OCI-LY7 (cell line): ENCODE measurements around the gene ELAC2.

ENCODE experiments used
- EZH2phosphoT487 ChIP-seq: fragments of 200-600 bp; sonication (generic); IDR thresholded peaks from 2 replicates; pipeline ENCODE4 v1.6.1; 2018; ENCODE audit warnings: low read depth, borderline replicate concordance, mild to moderate bottlenecking, mixed run types, antibody characterized with exemption, low read length, moderate library complexity, mixed read lengths
- TF ChIP-seq, protein P1 (sequence below): fragments of 200-600 bp; sonication (generic); conservative IDR thresholded peaks from 2 replicates; pipeline ENCODE4 v1.5.1; 2014; ENCODE audit warnings: mild to moderate bottlenecking, antibody characterized with exemption, low read length, moderate library complexity, mixed read lengths

DNA sequence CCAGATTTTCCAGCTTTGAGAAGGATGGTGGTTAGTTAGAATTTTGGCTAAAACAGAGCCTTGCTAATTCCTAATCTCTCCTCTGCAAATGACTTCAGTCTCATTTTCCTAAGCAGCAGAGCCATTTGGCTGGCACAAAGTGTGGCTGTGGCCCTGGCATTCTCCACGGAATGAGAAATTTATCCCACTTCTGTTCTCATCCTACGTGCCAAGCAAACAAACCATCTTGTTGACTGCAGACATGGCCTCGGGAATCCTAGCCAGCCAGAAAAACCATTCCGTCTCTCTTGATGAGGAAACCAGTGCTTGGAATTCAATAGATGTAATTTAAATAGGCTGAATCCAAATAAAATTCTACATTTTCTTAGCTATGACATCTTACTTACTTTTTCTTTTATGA is 34.1 kb upstream of the ELAC2 start:
- TF ChIP-seq, protein P1, sequence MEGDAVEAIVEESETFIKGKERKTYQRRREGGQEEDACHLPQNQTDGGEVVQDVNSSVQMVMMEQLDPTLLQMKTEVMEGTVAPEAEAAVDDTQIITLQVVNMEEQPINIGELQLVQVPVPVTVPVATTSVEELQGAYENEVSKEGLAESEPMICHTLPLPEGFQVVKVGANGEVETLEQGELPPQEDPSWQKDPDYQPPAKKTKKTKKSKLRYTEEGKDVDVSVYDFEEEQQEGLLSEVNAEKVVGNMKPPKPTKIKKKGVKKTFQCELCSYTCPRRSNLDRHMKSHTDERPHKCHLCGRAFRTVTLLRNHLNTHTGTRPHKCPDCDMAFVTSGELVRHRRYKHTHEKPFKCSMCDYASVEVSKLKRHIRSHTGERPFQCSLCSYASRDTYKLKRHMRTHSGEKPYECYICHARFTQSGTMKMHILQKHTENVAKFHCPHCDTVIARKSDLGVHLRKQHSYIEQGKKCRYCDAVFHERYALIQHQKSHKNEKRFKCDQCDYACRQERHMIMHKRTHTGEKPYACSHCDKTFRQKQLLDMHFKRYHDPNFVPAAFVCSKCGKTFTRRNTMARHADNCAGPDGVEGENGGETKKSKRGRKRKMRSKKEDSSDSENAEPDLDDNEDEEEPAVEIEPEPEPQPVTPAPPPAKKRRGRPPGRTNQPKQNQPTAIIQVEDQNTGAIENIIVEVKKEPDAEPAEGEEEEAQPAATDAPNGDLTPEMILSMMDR, result no peak
- TF ChIP-seq EZH2phosphoT487, result no peak
